ENCODE data around the gene INO80B.
A peak's percentile ranks its signal among the peaks of the same experiment; 100 is the strongest.
"Not testable (repeated sequence)": the region's sequence is repeated elsewhere in the genome, so short reads cannot be mapped to it uniquely, and the experiment has no call there.

The INO80B gene

DNA sequence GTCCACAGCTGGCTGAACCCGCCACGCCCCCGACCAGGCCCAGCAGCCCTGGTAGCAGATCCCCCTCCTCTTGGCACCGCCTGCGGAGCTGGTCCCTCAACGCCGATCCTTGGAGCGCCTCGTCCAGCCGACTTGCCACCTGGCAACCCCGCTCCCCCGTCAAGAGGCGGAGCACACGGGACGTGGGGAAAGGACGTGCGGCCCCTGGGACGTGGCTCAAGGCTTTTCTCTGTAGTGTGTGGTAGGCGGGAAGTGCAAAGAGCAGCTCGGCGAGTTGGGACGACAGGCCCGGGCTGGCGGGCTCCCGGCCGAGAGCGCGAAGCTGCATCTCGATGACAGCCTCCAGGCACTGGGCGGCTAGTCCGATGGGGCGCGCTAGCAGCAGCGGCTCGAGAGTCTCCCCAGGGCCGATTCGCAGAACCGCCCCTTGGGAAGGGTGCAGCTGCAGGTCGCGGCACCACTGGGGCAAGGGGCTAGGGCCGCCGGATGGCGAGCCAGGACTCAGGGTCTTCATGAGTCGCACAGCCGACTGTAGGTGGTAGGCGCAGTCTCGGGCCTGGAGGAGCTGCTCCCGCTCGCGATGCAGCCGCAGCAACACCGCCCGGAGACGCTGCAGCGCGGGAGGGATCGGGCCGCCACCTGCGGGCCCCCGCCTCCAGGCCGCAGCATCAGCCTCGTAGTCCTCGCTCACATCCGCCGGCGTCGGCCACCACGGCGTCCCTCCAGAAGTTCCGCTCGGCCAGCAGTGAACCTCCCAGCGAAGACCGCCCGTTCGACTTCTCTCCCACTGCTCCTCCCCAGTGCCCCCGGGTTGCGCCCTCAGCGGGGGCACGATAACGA is 27.3 kb downstream of the INO80B start:
- peak; percentile 23 for DNase-seq (ENCODE audit: low read depth)

DNA sequence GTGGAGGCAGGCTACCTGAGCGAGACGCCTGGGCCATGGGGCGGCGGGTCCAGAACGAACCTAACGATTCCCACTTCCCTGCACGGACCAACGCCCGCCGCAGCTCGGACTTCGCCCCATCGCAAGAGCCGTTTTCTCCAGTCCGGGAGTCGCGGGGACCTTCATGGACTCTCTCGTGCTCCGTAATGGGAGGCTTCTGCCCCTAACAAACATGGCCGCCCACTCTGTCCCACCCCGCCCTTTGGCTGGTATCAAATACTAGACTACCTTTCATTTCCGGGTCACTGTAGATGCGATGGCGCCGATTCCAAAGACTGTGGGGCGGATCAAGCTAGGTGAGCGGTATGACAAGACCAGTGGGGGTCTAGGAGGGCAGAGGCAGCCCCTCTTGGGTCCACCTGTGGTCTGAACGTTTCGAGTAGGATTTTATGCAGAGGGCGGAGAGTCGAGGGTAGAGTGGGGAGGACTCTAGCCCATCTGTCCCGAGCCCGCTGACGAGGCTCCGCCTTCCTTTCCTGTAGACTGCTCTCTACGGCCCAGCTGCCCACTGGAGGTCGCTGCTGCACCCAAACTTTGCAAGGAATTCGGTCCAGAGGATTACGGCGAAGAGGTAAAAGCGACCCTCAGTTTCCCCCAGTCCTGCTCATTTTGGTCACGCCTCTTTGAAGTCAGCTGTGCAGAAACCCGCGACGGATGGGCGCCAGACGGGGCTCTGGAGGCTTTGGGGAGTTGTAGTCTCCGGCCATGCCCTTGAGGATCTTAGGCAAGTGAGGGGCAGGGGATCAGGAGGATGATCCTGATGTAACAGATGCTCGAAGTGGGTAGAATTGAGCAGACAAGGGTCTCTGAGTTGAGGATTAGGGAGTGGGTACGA is 28.2 kb downstream of the INO80B start, which contains the start of the genes CCDC142 and TTC31:
CCDC142 (minus strand) TSS at position 198 of the 874 bp plus-strand sequence; CDS start at position 37, 161 bp downstream.
TTC31 (plus strand) TSS at position 281 of the 874 bp plus-strand sequence; CDS start at position 296, 15 bp downstream.
- DNase-seq (ENCODE audit: low read depth), result peak; percentile 90

DNA sequence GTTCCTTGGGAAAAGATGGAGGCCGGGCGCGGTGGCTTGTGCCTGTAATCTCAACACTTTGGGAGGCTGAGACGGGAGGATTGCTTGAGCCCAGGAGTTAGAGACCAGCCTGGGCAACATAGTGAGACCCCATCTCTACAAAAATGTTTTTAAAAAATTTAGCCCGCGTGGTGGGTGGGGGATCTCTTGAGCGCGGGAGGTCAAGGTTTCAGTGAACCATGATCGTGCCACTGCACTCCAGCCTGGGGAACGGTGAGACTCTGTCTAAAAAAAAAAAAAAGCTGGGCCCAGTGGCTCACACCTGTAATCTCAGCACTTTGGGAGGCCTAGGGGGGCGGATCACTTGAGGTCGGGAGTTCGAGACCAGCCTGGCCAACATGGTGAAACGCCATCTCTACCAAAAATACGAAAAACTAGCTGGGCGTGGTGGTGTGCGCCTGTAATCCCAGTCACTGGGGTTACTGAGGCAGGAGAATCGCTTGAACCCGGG is 28.8 kb downstream of the INO80B start:
- DNase-seq (ENCODE audit: low read depth), result not testable (repeated sequence)

DNA sequence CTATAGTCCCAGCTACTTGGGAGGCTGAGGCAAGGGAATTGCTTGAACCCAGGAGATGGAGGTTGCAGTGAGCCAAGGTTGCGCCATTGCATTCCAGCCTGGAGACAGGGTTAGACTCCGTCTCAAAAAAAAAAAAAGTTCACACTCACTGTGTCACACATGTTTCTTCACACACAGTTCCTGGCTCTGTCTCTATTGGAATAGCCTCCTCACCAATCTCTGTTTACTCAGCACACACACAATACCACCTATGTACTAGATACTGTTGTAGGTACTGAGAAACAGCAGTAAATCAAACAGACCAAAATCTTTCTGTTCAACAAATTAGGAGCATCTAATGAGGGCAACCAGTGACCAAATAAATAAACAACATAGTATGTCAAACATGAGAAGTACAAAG is 31.3 kb downstream of the INO80B start:
- no peak for DNase-seq (ENCODE audit: low read depth)

DNA sequence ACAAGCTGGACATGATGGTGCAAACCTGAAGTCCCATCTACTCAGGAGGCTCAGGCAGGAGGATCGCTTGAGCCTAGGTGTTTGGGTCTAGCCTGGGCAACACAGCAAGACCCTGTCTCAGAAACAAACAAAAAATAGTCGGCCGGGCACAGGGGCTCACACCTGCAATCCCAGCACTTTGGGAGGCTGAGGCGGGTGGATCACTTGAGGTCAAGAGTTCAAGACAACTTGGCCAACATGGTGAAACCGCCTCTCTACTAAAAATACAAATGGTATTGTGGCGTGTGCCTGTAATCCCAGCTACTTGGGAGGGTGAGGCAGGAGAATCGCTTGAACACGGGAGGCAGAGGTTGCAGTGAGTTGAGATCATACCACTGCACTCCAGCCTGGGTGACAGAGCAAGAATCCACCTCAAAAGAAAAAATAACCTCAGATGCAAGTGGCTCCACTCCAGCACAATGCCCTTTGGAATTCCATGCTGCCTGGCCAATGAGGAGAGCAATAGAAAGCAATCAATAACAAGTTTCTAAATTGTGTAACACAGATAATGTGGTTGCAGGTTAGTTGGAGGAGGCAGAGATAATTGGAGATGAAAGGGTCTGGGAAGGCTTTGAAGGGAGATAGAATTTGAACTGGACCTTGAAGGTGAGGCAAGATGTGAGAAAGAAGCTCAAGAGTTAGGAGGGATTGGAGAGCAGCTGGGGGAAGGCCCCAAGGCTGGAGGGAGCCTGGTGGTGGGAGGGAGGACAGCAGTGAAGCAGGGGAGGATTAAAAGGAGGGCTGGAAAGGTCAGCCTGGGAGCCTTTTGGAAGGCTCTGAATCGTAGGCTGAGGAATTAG is 34.0 kb downstream of the INO80B start:
- no peak for DNase-seq (ENCODE audit: low read depth)

DNA sequence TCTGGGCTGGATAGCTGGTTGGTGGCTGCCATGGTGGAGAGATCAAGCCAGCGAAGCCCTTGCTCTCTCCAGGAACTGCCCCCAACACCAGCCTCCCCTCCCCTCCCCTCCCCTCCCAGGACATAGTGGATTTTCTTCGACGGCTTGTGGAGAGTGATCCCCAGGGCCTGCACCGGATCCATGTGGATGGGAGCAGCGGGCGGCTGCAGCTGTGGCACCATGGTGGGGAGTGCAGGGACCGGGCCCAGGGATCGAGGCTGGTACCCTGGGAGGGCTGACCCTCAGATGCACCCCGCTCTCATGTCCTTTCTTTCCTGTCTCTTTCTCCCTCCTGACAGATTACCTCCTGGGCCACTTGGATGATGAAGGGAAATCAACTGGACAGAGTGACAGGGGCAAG is 35.0 kb downstream of the INO80B start:
- DNase-seq (ENCODE audit: low read depth), result no peak

DNA sequence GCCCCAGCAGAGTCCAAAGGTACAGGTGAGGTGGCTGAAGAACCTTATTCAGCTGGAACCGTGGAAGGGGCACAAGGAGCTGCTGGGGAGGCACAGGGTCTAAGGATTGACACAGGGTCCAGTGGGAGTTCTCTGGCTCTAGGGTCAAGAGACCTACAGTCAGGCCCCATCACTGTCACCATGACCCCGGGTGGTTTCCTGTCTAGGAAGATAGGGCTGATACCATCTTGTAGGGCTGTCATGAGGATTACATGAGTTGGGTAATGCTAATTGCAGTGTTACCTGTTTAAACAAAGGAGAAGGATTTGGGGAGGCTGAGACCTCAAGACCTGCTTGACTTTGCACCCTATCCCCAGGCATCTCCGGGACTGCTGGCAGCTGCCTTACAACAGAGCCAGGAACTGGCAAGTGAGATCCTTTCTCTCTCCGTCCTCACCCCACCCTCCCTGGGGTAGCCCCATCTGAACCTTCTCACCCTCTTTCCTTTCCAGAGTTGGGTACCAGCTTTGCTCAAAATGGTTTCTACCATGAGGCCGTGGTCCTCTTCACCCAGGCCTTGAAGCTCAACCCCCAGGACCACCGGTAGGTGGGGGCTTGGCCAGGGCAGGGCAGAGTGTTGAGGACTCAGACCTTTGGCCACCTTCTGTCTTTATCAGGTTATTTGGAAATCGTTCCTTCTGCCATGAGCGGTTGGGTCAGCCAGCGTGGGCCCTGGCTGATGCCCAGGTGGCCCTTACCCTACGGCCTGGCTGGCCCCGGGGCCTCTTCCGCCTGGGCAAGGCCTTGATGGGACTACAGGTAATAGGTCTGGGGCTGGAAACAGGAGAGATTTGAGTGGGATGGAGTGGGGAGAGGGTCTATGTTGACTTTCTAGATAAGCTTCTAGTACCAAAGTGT is 37.0 kb downstream of the INO80B start:
- no peak for DNase-seq (ENCODE audit: low read depth)

DNA sequence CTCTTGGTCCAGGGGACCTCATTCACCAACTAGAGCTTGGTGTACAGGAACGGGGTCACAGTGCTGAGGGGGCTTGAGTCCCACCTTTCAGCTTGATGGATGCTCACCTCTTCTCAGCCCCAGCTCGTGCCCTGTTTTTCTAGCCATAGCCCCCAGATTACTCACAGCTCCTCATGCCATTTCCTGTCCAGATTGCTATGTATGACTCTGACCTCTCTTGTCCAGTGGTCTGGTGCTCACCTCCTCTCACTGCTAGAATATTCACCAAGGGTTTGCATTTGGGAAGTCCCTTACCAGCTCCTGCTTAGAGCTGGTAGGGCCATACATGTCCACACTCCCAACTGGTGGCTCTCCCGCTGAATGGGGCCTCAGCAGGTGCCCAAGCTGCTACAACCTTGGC is 38.7 kb downstream of the INO80B start:
- no peak for DNase-seq (ENCODE audit: low read depth)

DNA sequence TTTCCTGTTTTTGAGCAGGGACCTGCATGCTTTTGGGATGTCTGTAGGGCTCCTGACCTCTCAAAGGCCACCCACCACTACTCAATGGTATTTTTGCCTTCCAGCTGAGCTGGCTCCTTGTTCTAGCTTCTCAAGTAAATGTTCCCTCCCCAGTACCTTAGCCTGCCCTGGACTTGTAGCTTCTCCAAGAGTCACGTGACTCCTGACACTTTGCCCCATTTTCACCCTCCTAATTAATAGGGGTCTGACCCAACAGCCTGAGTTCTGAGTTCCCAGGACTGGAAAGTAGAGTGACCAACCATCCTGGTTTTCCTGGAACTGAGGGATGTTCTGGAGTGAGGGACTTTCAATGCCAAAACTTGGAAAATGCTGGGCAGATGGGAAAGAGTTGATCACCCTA is 40.6 kb downstream of the INO80B start:
- DNase-seq (ENCODE audit: low read depth), result no peak

DNA sequence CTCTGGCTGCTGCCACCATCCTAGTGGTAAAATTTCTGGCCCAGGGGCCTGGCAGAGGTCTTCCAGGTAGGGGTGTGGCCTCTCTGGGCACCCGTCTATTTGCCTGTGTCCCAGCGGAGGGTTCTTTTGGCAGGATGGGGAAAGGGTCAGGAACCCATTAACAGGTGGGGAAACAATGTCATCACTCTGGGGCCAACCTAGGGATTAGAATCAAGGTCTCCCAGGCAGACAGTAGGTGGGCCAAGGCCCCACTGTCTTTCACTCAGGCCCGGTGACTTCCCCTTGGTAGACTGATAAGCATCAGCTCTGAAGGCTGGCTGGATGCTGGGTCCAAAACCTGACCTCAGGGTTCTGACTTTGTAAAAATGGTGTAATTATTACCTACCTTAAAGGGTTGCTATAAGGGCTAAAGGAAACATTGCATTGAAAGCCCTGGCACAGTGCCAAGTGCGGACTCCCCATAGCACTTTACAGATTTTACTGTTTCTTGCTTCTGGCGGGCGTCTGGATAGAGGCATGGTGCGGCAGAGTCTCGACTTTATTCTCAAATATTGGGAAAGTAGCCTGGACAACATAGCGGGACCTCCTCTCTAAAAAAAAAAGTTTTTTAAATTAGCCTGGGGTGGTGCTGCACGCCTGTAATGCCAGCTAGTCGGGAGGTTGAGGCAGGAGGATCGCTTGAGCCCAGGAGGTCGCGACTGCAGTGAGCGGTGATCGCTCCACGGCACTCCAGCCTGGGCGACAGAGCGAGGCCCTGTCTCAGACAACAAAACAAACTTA is 42.3 kb downstream of the INO80B start:
- no peak for DNase-seq (ENCODE audit: low read depth)

DNA sequence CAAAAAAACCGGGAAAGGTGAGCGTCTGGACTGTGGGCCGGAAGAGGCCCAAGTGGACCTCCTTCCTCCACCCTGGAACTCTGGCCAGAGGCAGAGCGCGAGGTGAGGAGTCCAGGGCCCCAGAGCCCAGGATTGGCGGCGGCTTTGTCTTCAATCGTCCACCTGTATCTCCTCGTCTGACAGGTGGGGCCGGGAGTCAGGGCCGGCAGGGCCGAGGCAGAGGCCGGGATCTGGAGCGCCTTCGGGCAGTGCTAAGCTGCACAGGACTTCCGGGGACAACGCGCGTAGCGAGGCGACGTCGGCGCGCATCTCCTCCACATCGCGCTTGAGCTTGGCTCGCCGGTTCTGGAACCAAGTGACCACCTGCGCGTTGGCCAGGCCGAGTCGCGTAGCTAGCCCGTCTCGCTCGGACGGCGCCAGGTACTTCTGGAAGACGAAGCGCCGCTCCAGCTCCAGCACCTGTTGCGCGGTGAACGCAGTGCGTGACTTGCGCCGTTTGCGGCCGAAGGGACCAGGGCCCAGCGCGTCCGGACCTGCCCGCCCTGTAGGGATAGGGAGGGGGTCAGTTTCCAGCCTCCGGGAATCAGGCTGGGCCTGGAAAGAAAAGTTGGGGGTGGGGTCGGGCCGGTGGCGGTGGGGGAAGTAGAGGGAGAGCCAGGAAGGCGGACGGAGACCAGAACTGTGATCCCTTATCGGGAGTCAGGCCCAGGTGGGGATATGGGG is 43.1 kb downstream of the INO80B start:
- DNase-seq (ENCODE audit: low read depth), result no peak

DNA sequence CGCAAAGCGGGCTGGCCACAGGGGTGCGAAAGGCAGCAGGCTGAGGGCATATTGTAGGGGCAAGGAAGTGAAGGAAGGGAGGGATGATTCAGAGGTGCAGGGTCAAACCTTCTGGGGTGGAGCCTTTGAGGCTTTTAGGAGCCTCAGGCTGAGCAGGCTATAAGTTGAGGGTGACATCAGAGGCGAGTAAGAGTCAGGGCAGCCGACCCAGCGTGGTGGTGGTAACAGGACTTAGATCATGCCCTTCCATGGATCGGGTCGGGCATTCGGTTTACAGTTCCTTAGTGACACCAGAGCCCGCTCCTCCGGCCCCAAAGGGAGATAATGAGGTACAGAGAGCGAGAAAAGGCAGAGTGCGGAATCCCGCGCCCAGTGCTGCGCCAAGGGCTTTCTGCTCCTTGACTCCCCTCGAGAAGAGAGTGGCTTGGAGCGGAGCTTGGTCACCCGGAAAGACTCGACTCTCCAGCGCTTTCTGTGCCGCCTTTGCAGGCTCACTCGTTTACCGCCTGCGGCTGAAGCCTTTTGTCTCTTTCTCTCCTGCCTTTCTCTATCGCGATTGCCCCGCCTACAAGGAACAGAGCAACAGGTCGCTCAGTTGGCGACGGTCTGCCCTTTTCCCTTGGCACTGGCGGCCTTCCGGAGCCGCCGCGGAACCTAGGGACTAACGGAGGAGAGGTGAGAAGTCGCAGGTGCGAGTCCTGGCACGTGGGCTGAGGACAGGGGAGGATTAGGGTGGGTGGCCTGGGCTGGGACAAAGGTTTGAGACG is 43.8 kb downstream of the INO80B start:
- no peak for DNase-seq (ENCODE audit: low read depth)

DNA sequence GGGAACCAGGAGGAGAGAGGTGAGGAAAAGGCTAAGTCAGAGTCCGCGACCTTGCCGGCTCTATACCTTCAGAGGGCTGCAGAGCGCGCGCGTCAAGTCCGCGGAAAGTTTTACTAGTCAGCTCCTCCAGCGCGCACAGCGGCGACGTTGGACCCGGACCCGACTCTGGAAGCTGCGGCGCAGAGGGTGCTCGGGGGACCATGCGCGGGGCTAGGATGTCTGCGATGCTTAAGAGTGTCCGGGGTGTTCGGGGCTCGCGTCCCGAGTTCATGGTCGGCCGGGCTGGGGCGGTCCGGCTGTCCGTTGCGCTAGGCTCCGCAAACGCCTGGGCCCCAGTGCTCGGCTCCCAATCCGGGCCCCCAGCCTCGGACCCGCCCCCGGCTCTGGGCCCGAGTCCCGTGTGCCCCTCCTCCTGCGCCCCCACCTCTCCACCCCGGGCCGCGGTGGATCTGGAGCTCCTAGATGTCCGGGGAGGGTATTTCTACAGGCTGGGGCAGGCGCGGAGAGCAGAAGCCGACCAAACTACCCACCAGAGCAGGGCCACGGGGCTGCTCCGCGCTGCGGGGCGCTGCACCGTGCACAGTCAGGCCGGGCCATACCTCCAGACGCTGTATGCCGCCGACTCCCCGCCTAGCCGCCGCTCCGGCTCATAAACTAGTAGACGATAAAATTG is 44.5 kb downstream of the INO80B start, which contains the start of gene LBX2:
LBX2 (minus strand) TSS at position 337 of the 673 bp plus-strand sequence; CDS start at position 271, 66 bp downstream.
- DNase-seq (ENCODE audit: low read depth), result no peak

DNA sequence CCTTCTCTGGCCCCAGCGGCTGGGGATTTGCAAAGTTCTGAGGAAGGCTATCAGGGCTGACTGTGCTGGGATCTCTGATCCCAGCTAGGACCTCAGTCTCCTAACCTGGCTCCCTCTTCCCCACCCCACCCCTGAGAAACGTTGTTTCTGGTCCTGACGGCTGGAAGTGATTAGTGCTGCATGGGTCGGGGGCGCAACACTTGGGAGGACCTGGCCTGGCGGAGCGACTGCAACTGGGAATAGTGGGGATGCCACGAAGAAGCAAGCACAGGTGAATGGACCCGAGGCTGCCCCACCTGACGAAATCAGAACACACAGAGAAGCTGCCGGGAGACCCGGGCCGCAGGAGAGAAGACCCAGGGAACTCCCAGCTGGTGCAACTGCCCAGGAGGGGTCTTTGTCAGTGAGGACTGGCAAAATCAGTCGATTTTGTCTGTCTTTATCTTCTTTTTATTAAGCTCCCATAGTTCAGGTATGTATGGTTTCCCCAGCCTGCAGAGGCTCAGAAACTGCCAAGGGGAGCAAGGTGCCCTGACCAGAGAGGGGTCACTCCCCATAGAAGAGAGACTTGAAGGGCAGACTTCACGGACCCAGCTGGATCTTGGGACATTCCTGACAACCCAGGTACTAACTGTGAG is 45.2 kb downstream of the INO80B start:
- DNase-seq (ENCODE audit: low read depth), result no peak

DNA sequence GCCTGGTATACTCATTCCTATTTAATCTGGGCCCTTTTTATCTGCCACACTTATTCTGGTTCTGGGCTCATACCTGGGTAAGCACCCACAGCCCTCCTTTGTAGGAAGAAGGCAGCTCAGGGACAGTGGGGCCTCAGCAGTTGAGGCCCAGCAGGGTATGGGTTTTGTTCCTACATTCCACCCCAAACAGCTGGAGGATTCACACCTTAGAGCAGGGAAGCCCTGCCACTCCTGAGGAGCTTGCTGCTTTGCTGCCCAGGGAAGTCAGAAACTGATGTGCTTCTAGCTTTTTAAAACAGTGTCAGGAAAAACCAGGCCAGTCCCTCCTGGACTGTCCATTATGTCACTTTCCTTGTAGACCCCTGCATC is 45.7 kb downstream of the INO80B start:
- no peak for DNase-seq (ENCODE audit: low read depth)

DNA sequence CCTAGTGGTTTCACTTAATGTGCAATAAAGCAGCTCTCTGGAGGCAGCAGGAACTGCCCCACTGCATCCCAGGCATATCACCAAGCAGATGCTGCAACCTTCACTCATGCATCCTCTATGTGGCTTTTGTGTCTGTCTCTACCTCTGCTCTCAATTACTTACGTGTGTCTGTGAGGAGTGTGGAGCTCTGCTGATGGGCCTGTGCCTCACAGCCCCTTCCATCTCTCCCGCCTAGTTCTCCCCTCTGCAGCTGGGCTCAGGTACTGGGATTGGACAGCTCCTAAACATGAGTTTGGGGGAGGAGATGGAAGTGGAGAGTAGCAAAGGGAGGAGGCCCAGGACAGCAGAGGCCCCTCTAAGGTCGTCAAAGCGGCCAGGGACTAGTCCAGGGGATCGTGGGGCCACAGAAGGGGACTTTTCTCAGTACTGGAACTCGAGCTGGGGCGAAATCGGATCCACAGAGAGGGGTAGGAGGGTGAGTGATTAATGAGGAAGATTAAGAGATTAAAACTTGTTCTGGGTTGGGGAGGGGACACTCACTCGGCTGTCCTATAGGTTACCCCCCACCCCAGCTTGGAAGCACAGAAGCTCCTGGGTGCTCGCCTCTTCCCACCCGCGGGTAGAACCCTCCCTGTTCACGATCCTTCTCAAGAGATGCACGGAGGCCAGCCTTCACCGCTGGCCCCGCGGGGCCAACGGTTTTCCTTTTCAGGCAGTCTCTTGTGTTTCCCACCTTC is 46.6 kb downstream of the INO80B start:
- DNase-seq (ENCODE audit: low read depth), result no peak
